WTC11 (cell line): ENCODE results near the gene ADAMTS7.
"Not testable (repeated sequence)": the region's sequence is repeated elsewhere in the genome, so short reads cannot be mapped to it uniquely, and the experiment has no call there.

ENCODE experiments used
- CTCF ChIP-seq: fragments of 200-600 bp; IDR thresholded peaks from 2 replicates; pipeline ENCODE4 v1.8.0; 2022; ENCODE audit warnings: antibody characterized with exemption
- HMGA2 ChIP-seq: fragments of 250-450 bp; sonication (Bioruptor Pico); IDR thresholded peaks from 2 replicates; pipeline ENCODE4 v1.4.0; 2021; ENCODE audit warnings: mild to moderate bottlenecking, moderate library complexity
- KAT7 ChIP-seq: sonication (generic); formaldehyde crosslinking; IDR thresholded peaks from 2 replicates; pipeline ENCODE4 v1.8.1; 2023; ENCODE audit warnings: missing genetic modification reagents, mild to moderate bottlenecking, borderline replicate concordance
- ZNF317 ChIP-seq: sonication (generic); formaldehyde crosslinking; IDR thresholded peaks from 2 replicates; pipeline ENCODE4 v1.8.1; 2023; ENCODE audit warnings: low read depth, mild to moderate bottlenecking, moderate library complexity, missing genetic modification reagents, borderline replicate concordance
- TF ChIP-seq, protein P1 (sequence below): sonication (generic); formaldehyde crosslinking; IDR thresholded peaks from 2 replicates; pipeline ENCODE4 v1.8.1; 2022; ENCODE audit warnings: low read depth, missing genetic modification reagents, borderline replicate concordance
- TF ChIP-seq, protein P2 (sequence below): sonication (generic); formaldehyde crosslinking; IDR thresholded peaks from 2 replicates; pipeline ENCODE4 v1.8.1; 2022; ENCODE audit warnings: missing genetic modification reagents, borderline replicate concordance

GRCh38 chr15:78764340-78765153 is 46.7 kb downstream of the ADAMTS7 start:
- TF ChIP-seq CTCF; ZNF317; HMGA2; KAT7 (CRISPR knock-in tag): not testable (repeated sequence)
- TF ChIP-seq, protein P1, sequence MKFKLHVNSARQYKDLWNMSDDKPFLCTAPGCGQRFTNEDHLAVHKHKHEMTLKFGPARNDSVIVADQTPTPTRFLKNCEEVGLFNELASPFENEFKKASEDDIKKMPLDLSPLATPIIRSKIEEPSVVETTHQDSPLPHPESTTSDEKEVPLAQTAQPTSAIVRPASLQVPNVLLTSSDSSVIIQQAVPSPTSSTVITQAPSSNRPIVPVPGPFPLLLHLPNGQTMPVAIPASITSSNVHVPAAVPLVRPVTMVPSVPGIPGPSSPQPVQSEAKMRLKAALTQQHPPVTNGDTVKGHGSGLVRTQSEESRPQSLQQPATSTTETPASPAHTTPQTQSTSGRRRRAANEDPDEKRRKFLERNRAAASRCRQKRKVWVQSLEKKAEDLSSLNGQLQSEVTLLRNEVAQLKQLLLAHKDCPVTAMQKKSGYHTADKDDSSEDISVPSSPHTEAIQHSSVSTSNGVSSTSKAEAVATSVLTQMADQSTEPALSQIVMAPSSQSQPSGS (CRISPR knock-in tag) = not testable (repeated sequence)
- TF ChIP-seq, protein P2, sequence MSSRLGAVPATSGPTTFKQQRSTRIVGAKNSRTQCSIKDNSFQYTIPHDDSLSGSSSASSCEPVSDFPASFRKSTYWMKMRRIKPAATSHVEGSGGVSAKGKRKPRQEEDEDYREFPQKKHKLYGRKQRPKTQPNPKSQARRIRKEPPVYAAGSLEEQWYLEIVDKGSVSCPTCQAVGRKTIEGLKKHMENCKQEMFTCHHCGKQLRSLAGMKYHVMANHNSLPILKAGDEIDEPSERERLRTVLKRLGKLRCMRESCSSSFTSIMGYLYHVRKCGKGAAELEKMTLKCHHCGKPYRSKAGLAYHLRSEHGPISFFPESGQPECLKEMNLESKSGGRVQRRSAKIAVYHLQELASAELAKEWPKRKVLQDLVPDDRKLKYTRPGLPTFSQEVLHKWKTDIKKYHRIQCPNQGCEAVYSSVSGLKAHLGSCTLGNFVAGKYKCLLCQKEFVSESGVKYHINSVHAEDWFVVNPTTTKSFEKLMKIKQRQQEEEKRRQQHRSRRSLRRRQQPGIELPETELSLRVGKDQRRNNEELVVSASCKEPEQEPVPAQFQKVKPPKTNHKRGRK (CRISPR knock-in tag) = not testable (repeated sequence)
